ENCODE measurements around the gene SMAD9.

SMAD9 gene

GRCh38 chr13:36891752-36892151, 28.3 kb downstream of the SMAD9 start:
- Histone ChIP-seq H2AFZ (ENCODE audit: low read depth, low read length) (no peak overlapping the region), H3K27me3 (ENCODE audit: low read depth, low read length) (no peaks in the 10 kb centered on the region), H4K20me1 (ENCODE audit: insufficient read depth, low read length) (no peaks in the 10 kb centered on the region), H3K36me3 (replicated peaks; ENCODE audit: low read depth, low read length) (no peaks in the 10 kb centered on the region), H3K9me3 (ENCODE audit: insufficient read depth, low read length) (no peaks in the 10 kb centered on the region), H3K27ac (ENCODE audit: low read length) (no peak overlapping the region), H3K4me3 (ENCODE audit: low read length) (no peak overlapping the region), H3K4me1 (ENCODE audit: low read length) (peaks cover 10% of the 10 kb centered on the region), H3K4me2 (ENCODE audit: low read length) (no peak overlapping the region), H3K9ac (ENCODE audit: low read length) (no peak overlapping the region), H3K79me2 (ENCODE audit: low read length) (no peaks in the 10 kb centered on the region)
- TF ChIP-seq EZH2phosphoT487 (IDR thresholded peaks at IDR 0.05; ENCODE audit: low read depth) = no peak
- no peak for TF ChIP-seq CTCF (IDR thresholded peaks at IDR 0.05; ENCODE audit: low read depth, low read length)

- TF ChIP-seq EZH2phosphoT487 (IDR thresholded peaks at IDR 0.05; ENCODE audit: low read depth) = no peak
- no peak for TF ChIP-seq CTCF (IDR thresholded peaks at IDR 0.05; ENCODE audit: low read depth, low read length)
- no peak overlapping the region for H3K9ac ChIP-seq (ENCODE audit: low read length)
- no peak overlapping the region for H3K4me3 ChIP-seq (ENCODE audit: low read length)
- H3K27me3 ChIP-seq (ENCODE audit: low read depth, low read length) = no peaks in the 10 kb centered on the region
- H3K79me2 ChIP-seq (ENCODE audit: low read length) = no peaks in the 10 kb centered on the region
- H3K36me3 ChIP-seq (replicated peaks; ENCODE audit: low read depth, low read length) = no peaks in the 10 kb centered on the region
- H4K20me1 ChIP-seq (ENCODE audit: insufficient read depth, low read length) = no peaks in the 10 kb centered on the region
- H3K9me3 ChIP-seq (ENCODE audit: insufficient read depth, low read length) = no peaks in the 10 kb centered on the region
- no peak overlapping the region for H3K4me2 ChIP-seq (ENCODE audit: low read length)
- no peak overlapping the region for H2AFZ ChIP-seq (ENCODE audit: low read depth, low read length)
- no peak overlapping the region for H3K27ac ChIP-seq (ENCODE audit: low read length)
- H3K4me1 ChIP-seq (ENCODE audit: low read length) = peaks cover 10% of the 10 kb centered on the region
These were observed 31.4 kb downstream of the SMAD9 start for GRCh38 chr13:36888645-36889044.

- H3K9me3 ChIP-seq (ENCODE audit: insufficient read depth, low read length) = no peaks in the 10 kb centered on the region
- H3K27ac ChIP-seq (ENCODE audit: low read length) = no peak overlapping the region
- 0 out of 2 replicates have a peak overlapping the region, but pooled peaks have one; percentile 6 for H3K4me2 ChIP-seq (ENCODE audit: low read length)
- no peaks in the 10 kb centered on the region for H3K79me2 ChIP-seq (ENCODE audit: low read length)
- H3K4me1 ChIP-seq (ENCODE audit: low read length) = peaks cover 10% of the 10 kb centered on the region
- H2AFZ ChIP-seq (ENCODE audit: low read depth, low read length) = peak overlapping the region; percentile 7; the same call in 1 of the 2 replicates
- TF ChIP-seq CTCF (IDR thresholded peaks at IDR 0.05; ENCODE audit: low read depth, low read length) (no peak), EZH2phosphoT487 (IDR thresholded peaks at IDR 0.05; ENCODE audit: low read depth) (no peak)
- no peaks in the 10 kb centered on the region for H4K20me1 ChIP-seq (ENCODE audit: insufficient read depth, low read length)
- H3K36me3 ChIP-seq (replicated peaks; ENCODE audit: low read depth, low read length) = no peaks in the 10 kb centered on the region
- H3K4me3 ChIP-seq (ENCODE audit: low read length) = no peak overlapping the region
- H3K27me3 ChIP-seq (ENCODE audit: low read depth, low read length) = no peaks in the 10 kb centered on the region
- no peak overlapping the region for H3K9ac ChIP-seq (ENCODE audit: low read length)
These were observed 32.1 kb downstream of the SMAD9 start for GRCh38 chr13:36887758-36888521.

GRCh38 chr13:36885901-36886300, 34.1 kb downstream of the SMAD9 start:
- Histone ChIP-seq H3K4me3 (ENCODE audit: low read length) (no peak overlapping the region), H3K9me3 (ENCODE audit: insufficient read depth, low read length) (no peaks in the 10 kb centered on the region), H4K20me1 (ENCODE audit: insufficient read depth, low read length) (no peaks in the 10 kb centered on the region), H3K27ac (ENCODE audit: low read length) (no peak overlapping the region), H2AFZ (ENCODE audit: low read depth, low read length) (no peak overlapping the region), H3K4me2 (ENCODE audit: low read length) (no peak overlapping the region), H3K4me1 (ENCODE audit: low read length) (peaks cover 10% of the 10 kb centered on the region), H3K79me2 (ENCODE audit: low read length) (no peaks in the 10 kb centered on the region), H3K27me3 (ENCODE audit: low read depth, low read length) (no peaks in the 10 kb centered on the region), H3K36me3 (replicated peaks; ENCODE audit: low read depth, low read length) (no peaks in the 10 kb centered on the region), H3K9ac (ENCODE audit: low read length) (no peak overlapping the region)
- TF ChIP-seq EZH2phosphoT487 (IDR thresholded peaks at IDR 0.05; ENCODE audit: low read depth) (no peak), CTCF (IDR thresholded peaks at IDR 0.05; ENCODE audit: low read depth, low read length) (no peak)

Measured in OCI-LY3 (cell line).